Mesendoderm (in vitro differentiated cells): ENCODE data around the gene UBR3.

Source experiments
- DNase-seq: peaks from one replicate; pipeline ENCODE4 v3.0.0; 2013
- H2AK5ac ChIP-seq: 2 replicates; pipeline ENCODE4 v1.6.1; 2013; ENCODE audit warnings: low read length, inconsistent platforms
- H2BK120ac ChIP-seq: 2 replicates; pipeline ENCODE4 v1.6.1; 2013; ENCODE audit warnings: low read depth, mild to moderate bottlenecking, low read length, moderate library complexity, mixed read lengths
- H2BK15ac ChIP-seq: replicated peaks from 2 replicates; pipeline ENCODE4 v1.6.1; 2013; ENCODE audit warnings: low read depth, mild to moderate bottlenecking, moderate library complexity
- H2BK5ac ChIP-seq: 2 replicates; pipeline ENCODE4 v1.6.1; 2013; ENCODE audit warnings: low read length, inconsistent platforms
- H3K18ac ChIP-seq: 2 replicates; pipeline ENCODE4 v1.6.1; 2013; ENCODE audit warnings: mild to moderate bottlenecking, low read length, mixed read lengths
- H3K23ac ChIP-seq: one replicate; pipeline ENCODE4 v1.6.1; 2013; ENCODE audit warnings: low read length
- H3K27ac ChIP-seq: 2 replicates; pipeline ENCODE4 v1.5.1; 2013; ENCODE audit warnings: low read depth, mild to moderate bottlenecking, inconsistent platforms, low read length, moderate library complexity
- H3K27me3 ChIP-seq: 2 replicates; pipeline ENCODE4 v1.6.1; 2013; ENCODE audit warnings: low read length, control low read depth, mild to moderate bottlenecking, inconsistent platforms; ENCODE audit not compliant: insufficient read depth, poor library complexity
- H3K36me3 ChIP-seq: 2 replicates; pipeline ENCODE4 v1.6.1; 2013; ENCODE audit warnings: low read length, inconsistent platforms; ENCODE audit not compliant: control insufficient read depth, insufficient read depth
- H3K4ac ChIP-seq: one replicate; pipeline ENCODE4 v1.6.1; 2013; ENCODE audit warnings: low read depth, mild to moderate bottlenecking, low read length, moderate library complexity
- H3K4me1 ChIP-seq: 2 replicates; pipeline ENCODE4 v1.6.1; 2013; ENCODE audit warnings: low read depth, low read length, inconsistent platforms; ENCODE audit not compliant: control insufficient read depth
- H3K4me2 ChIP-seq: 2 replicates; pipeline ENCODE4 v1.6.1; 2013; ENCODE audit warnings: low read length
- H3K4me3 ChIP-seq: 2 replicates; pipeline ENCODE4 v1.5.1; 2013; ENCODE audit warnings: mild to moderate bottlenecking, low read length
- H3K56ac ChIP-seq: one replicate; pipeline ENCODE4 v1.6.1; 2013; ENCODE audit warnings: low read length
- H3K79me1 ChIP-seq: 2 replicates; pipeline ENCODE4 v1.6.1; 2013; ENCODE audit warnings: low read length, inconsistent platforms
- H3K79me2 ChIP-seq: 2 replicates; pipeline ENCODE4 v1.6.1; 2013; ENCODE audit warnings: mild to moderate bottlenecking, low read length; ENCODE audit not compliant: control insufficient read depth, insufficient read depth
- H3K9ac ChIP-seq: 2 replicates; pipeline ENCODE4 v1.6.1; 2013; ENCODE audit warnings: low read length, inconsistent platforms
- H4K5ac ChIP-seq: one replicate; pipeline ENCODE4 v1.6.1; 2013; ENCODE audit warnings: low read length
- H4K8ac ChIP-seq: one replicate; pipeline ENCODE4 v1.6.1; 2013; ENCODE audit warnings: low read depth, mild to moderate bottlenecking, control low read depth, low read length, moderate library complexity
- WGBS: extraction: QIAGEN DNeasy Blood & Tissue Kit; methylation state at CpG from one replicate; pipeline ENCODE4 v1.1.7; 2013; ENCODE audit warnings: low lambda C conversion rate, missing lambda C conversion rate; ENCODE audit not compliant: insufficient coverage; ENCODE audit errors: extremely low coverage; 5-methylcytosine and 5-hydroxymethylcytosine counted together

UBR3 gene

DNA sequence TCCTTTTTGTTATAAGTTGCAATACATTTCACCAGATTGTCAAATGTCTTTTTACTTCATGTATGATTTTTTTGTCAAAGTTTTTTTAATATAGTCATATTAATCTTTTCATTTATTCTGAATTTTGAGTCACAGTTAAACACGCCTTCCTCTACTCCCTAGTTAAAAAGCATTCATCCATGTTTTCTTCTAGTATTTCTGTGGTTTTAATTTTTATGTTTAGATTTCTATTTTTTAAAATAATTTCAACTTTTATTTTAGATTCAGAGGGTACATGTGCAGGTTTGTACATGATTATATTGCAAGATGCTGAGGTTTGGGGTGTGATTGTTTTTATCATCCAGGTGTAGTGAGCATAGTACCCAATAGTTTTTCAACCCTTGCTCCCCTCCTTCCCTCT lies 204.0 kb downstream of the UBR3 start:
- Histone ChIP-seq H3K56ac (no peak overlapping the region), H3K4me2 (no peak overlapping the region), H3K27ac (no peak overlapping the region), H3K27me3 (no peaks in the 10 kb centered on the region), H2BK120ac (no peak overlapping the region), H2BK5ac (no peak overlapping the region), H4K8ac (no peak overlapping the region), H3K79me2 (no peaks in the 10 kb centered on the region), H3K9ac (no peak overlapping the region), H3K23ac (no peak overlapping the region), H3K18ac (no peak overlapping the region), H2BK15ac (no peak overlapping the region), H3K36me3 (no peaks in the 10 kb centered on the region), H4K5ac (no peak overlapping the region), H3K4me1 (no peaks in the 10 kb centered on the region), H2AK5ac (no peak overlapping the region), H3K4me3 (no peak overlapping the region), H3K79me1 (no peaks in the 10 kb centered on the region), H3K4ac (no peak overlapping the region)
- DNase-seq: no peak
- WGBS: no CpG with 5 or more reads among the region's 1 CpG

DNA sequence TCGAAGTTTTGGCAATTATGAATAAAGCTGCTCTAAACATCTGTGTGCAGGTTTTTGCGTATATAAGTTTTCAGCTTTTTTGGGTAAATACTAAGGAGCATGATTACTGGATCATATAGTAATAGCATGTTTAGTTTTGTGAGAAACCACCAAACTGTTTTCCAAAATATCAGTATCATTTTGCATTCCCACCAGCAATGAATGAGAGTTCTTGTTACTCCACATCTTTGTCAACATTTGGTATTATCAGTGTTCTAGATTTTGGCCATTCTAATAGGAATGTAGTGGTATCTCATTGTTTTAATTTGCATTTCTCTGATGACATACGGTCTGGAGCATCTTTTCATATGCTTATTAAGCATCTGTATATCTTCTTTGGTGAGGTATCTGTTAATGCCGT lies 207.3 kb downstream of the UBR3 start:
- Histone ChIP-seq H2AK5ac (no peak overlapping the region), H2BK15ac (no peak overlapping the region), H3K4me2 (no peak overlapping the region), H3K27me3 (no peaks in the 10 kb centered on the region), H3K4me1 (no peaks in the 10 kb centered on the region), H3K9ac (no peak overlapping the region), H3K56ac (no peak overlapping the region), H3K4me3 (no peak overlapping the region), H3K36me3 (no peaks in the 10 kb centered on the region), H3K4ac (no peak overlapping the region), H3K79me2 (no peaks in the 10 kb centered on the region), H4K5ac (no peak overlapping the region), H3K27ac (no peak overlapping the region), H3K23ac (no peak overlapping the region), H4K8ac (no peak overlapping the region), H3K18ac (no peak overlapping the region), H2BK5ac (no peak overlapping the region), H3K79me1 (no peaks in the 10 kb centered on the region), H2BK120ac (no peak overlapping the region)
- WGBS: no CpG with 5 or more reads among the region's 4 CpGs
- no peak for DNase-seq

DNA sequence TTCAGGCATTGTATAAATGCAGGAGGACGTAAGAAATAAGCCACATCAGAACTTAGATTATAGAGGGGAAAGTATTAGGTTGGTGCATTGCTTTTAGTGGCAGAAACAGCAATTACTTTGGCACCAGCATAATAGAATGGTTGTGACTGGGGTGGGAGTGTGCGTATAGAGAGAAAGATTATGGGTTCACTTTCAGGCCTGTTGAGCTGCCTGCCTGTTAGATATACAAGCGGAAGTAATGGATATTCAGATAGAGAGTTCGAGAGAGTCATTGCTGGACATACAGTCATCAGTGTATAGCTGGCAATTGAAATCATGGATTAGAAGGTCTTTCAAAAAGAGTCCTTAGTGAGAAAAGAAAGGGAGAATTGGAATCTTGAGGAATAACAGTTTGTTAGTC lies 211.5 kb downstream of the UBR3 start:
- H2BK120ac ChIP-seq: no peak overlapping the region
- no peak overlapping the region for H3K23ac ChIP-seq
- no peak overlapping the region for H3K18ac ChIP-seq
- H3K27ac ChIP-seq: no peak overlapping the region
- no CpG with 5 or more reads among the region's 4 CpGs for WGBS
- no peaks in the 10 kb centered on the region for H3K36me3 ChIP-seq
- H3K4ac ChIP-seq: no peak overlapping the region
- DNase-seq: no peak
- H3K4me2 ChIP-seq: no peak overlapping the region
- H3K9ac ChIP-seq: no peak overlapping the region
- H4K8ac ChIP-seq: no peak overlapping the region
- no peak overlapping the region for H3K56ac ChIP-seq
- no peak overlapping the region for H2BK5ac ChIP-seq
- no peak overlapping the region for H4K5ac ChIP-seq
- no peak overlapping the region for H3K4me3 ChIP-seq
- no peaks in the 10 kb centered on the region for H3K4me1 ChIP-seq
- H3K79me2 ChIP-seq: no peaks in the 10 kb centered on the region
- H3K79me1 ChIP-seq: no peaks in the 10 kb centered on the region
- H2BK15ac ChIP-seq: no peak overlapping the region
- H3K27me3 ChIP-seq: no peaks in the 10 kb centered on the region
- H2AK5ac ChIP-seq: no peak overlapping the region

DNA sequence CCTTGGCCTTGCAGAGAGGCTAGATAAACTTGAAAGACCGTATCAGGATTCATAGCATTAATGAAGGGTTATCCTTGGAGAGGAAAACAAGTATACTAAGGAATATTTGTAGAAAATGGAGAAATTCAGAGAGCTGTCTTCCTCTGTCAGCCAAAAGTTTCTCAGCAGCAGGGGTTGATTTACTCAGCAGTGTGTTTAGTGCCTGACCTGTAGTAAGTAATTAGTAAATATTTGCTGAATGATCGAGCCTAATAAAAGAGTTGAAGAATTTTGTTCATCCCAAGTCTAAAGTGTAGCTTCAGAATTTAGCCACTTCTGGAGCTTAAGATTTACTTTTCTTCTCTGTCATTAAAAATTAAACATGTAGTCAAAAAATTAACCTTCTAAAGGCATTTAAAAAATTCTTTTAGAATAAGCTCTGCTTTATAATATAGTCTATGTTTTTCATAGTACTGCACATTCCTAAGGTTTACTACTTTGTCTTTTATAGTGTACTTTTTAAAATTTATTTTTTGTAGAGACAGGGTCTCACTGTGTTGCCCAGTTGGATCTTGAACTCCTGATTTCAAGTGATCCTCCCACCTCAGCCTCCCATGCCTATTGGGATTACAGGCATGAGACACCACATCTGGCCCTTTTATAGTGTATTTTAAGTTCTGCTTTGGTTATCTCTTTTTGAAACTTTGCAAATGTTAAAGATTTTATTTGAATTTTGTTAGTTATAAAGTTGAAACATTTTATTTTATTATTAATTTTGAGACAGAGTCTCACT lies 212.3 kb downstream of the UBR3 start:
- Histone ChIP-seq H3K56ac (no peak overlapping the region), H3K9ac (no peak overlapping the region), H2AK5ac (no peak overlapping the region), H4K5ac (no peak overlapping the region), H2BK5ac (no peak overlapping the region), H3K4ac (no peak overlapping the region), H3K27ac (no peak overlapping the region), H3K4me2 (no peak overlapping the region), H3K23ac (no peak overlapping the region), H3K18ac (no peak overlapping the region), H3K79me1 (no peaks in the 10 kb centered on the region), H2BK120ac (no peak overlapping the region), H3K4me1 (no peaks in the 10 kb centered on the region), H4K8ac (no peak overlapping the region), H3K79me2 (no peaks in the 10 kb centered on the region), H3K4me3 (no peak overlapping the region), H3K36me3 (no peaks in the 10 kb centered on the region), H3K27me3 (no peaks in the 10 kb centered on the region), H2BK15ac (no peak overlapping the region)
- no peak for DNase-seq
- no CpG with 5 or more reads among the region's 2 CpGs for WGBS

DNA sequence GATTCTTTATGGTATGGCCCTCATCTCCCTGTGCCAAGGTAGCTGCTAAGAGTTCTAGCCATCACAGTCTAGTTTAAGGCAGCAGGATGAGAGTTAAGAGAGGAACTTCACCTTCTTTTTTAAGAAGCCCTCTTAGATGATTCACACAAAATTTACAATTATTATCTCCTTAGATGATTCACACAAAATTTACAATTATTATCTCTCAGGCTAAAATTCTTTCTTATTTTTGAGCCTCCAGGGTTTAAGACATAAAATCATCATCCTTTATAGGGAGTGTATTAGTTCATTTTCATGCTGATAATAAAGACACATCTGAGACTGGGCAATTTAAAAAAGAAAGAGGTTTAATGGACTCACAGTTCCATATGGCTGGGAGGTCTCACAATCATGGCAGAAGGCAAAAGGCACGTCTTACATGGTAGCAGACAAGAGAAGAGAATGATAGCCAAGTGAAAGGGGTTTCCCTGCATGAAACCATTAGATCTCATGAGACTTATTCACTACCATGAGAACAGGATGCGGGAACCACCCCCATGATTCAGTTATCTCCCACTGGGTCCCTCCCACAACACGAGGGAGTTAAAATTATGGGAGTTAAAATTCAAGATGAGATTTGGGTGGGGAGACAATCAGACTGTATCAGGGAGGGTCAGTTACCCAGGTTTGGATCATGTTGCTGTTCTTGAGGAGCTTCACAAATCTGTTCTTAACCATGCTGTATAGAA lies 217.7 kb downstream of the UBR3 start:
- H4K8ac ChIP-seq: no peak overlapping the region
- H3K56ac ChIP-seq: no peak overlapping the region
- no peak overlapping the region for H2AK5ac ChIP-seq
- no peak overlapping the region for H4K5ac ChIP-seq
- H3K18ac ChIP-seq: no peak overlapping the region
- no CpG with 5 or more reads among the region's 3 CpGs for WGBS
- no peak overlapping the region for H2BK5ac ChIP-seq
- no peaks in the 10 kb centered on the region for H3K4me1 ChIP-seq
- no peak overlapping the region for H3K4me3 ChIP-seq
- H3K4ac ChIP-seq: no peak overlapping the region
- H3K9ac ChIP-seq: no peak overlapping the region
- H3K23ac ChIP-seq: no peak overlapping the region
- no peak overlapping the region for H3K27ac ChIP-seq
- DNase-seq: no peak
- H3K79me2 ChIP-seq: no peaks in the 10 kb centered on the region
- no peaks in the 10 kb centered on the region for H3K36me3 ChIP-seq
- no peaks in the 10 kb centered on the region for H3K27me3 ChIP-seq
- no peak overlapping the region for H3K4me2 ChIP-seq
- H2BK120ac ChIP-seq: no peak overlapping the region
- no peaks in the 10 kb centered on the region for H3K79me1 ChIP-seq
- no peak overlapping the region for H2BK15ac ChIP-seq
